HepG2 (cell line): ENCODE data around the gene UGT1A7. TPM values are rescaled to one million over a fixed set of nuclear protein-coding genes. Genes with fewer than 3 reads are reported as not detected.
A peak's percentile ranks its signal among the peaks of the same experiment; 100 is the strongest.
"Not testable (repeated sequence)": the region's sequence is repeated elsewhere in the genome, so short reads cannot be mapped to it uniquely, and the experiment has no call there.

Experiments used
- AHDC1 ChIP-seq: sonication (generic); formaldehyde crosslinking; IDR thresholded peaks from 2 replicates; pipeline ENCODE4 v1.5.1; 2020; ENCODE audit warnings: mild to moderate bottlenecking, missing genetic modification reagents, borderline replicate concordance
- LCORL ChIP-seq, 2 experiments: fragments of 450-650 bp in 1 of 2; sonication (generic) in 1 of 2; formaldehyde crosslinking in 1 of 2; IDR thresholded peaks; 2 replicates each; pipeline versions ENCODE4 v1.5.0 to v1.6.1; 2017 to 2020; ENCODE audit warnings: antibody characterized with exemption in 1 of 2, missing genetic modification reagents in 1 of 2
- SKIL ChIP-seq: sonication (generic); formaldehyde crosslinking; IDR thresholded peaks from 2 replicates; pipeline ENCODE4 v1.8.0; 2022; ENCODE audit warnings: missing genetic modification reagents, mild to moderate bottlenecking, moderate library complexity, borderline replicate concordance
- THRA ChIP-seq: sonication (generic); formaldehyde crosslinking; IDR thresholded peaks from 2 replicates; pipeline ENCODE4 v1.4.0; 2020; ENCODE audit warnings: missing genetic modification reagents, borderline replicate concordance
- YEATS4 ChIP-seq: sonication (generic); formaldehyde crosslinking; IDR thresholded peaks from 2 replicates; pipeline ENCODE4 v1.4.0; 2020; ENCODE audit warnings: missing genetic modification reagents, borderline replicate concordance
- ZNF446 ChIP-seq: sonication (generic); formaldehyde crosslinking; IDR thresholded peaks from 2 replicates; pipeline ENCODE4 v1.5.0; 2020; ENCODE audit warnings: mild to moderate bottlenecking, missing genetic modification reagents
- ZNF670 ChIP-seq: sonication (generic); formaldehyde crosslinking; IDR thresholded peaks from 2 replicates; pipeline ENCODE4 v1.8.0; 2022; ENCODE audit warnings: mild to moderate bottlenecking, missing genetic modification reagents, borderline replicate concordance
- polyA plus RNA-seq, 8 experiments: library from polyadenylated mRNA; depleted of rRNA in 3 of 8; stranded (reverse) in 7 of 8; unstranded in 1 of 8; fragments of >200 nt; fragmentation: Illumina TruSeq in 4 of 8; extraction: Trizol in 4 of 8; gene quantifications; 2 replicates each; pipeline versions ENCODE4 v1.2.1 to v1.2.3, GENCODE V29; 2011 to 2016; ENCODE audit warnings: low read depth in 4 of 8, missing spikeins in 1 of 8, mixed read lengths in 1 of 8; ENCODE audit not compliant: insufficient read depth in 1 of 8
- total RNA-seq, 5 experiments: library from RNA; depleted of rRNA; stranded (reverse); fragments of >200 nt; fragmentation: Illumina TruSeq; extraction: Trizol; gene quantifications; 2 replicates each; pipeline ENCODE4 v1.2.3, GENCODE V29; 2016; ENCODE audit warnings: low read depth in 1 of 5
- TF ChIP-seq, protein P1 (sequence below): sonication (generic); formaldehyde crosslinking; IDR thresholded peaks from 2 replicates; pipeline ENCODE4 v1.9.0; 2022; ENCODE audit warnings: missing genetic modification reagents, mild to moderate bottlenecking, borderline replicate concordance
- TF ChIP-seq, protein P2 (sequence below): IDR thresholded peaks from 2 replicates; pipeline ENCODE4 v1.6.1; 2012; ENCODE audit warnings: inconsistent platforms
- TF ChIP-seq, protein P3 (sequence below): sonication (generic); formaldehyde crosslinking; IDR thresholded peaks from 2 replicates; pipeline ENCODE4 v1.5.0; 2020; ENCODE audit warnings: mild to moderate bottlenecking, missing genetic modification reagents

Gene UGT1A7
- total and polyA plus RNA-seq, 2 of the 13 experiments (the other 11 are each of a cell fraction or from before 2014, with no cell fraction given): not detected

- TF ChIP-seq SKIL (CRISPR knock-in tag): peak; percentile 67
- TF ChIP-seq, protein P1, sequence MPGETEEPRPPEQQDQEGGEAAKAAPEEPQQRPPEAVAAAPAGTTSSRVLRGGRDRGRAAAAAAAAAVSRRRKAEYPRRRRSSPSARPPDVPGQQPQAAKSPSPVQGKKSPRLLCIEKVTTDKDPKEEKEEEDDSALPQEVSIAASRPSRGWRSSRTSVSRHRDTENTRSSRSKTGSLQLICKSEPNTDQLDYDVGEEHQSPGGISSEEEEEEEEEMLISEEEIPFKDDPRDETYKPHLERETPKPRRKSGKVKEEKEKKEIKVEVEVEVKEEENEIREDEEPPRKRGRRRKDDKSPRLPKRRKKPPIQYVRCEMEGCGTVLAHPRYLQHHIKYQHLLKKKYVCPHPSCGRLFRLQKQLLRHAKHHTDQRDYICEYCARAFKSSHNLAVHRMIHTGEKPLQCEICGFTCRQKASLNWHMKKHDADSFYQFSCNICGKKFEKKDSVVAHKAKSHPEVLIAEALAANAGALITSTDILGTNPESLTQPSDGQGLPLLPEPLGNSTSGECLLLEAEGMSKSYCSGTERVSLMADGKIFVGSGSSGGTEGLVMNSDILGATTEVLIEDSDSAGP (CRISPR knock-in tag): peak; percentile 67; the same call in 1 of the 2 replicates
- TF ChIP-seq YEATS4 (CRISPR knock-in tag): peak; percentile 50; the same call in 1 of the 2 replicates
- peak; percentile 87 for TF ChIP-seq AHDC1 (CRISPR knock-in tag)
- TF ChIP-seq LCORL (IDR thresholded peaks at IDR 0.05): not testable (repeated sequence)
- TF ChIP-seq LCORL (CRISPR knock-in tag; IDR thresholded peaks at IDR 0.05): peak; percentile 85
- TF ChIP-seq, protein P2, sequence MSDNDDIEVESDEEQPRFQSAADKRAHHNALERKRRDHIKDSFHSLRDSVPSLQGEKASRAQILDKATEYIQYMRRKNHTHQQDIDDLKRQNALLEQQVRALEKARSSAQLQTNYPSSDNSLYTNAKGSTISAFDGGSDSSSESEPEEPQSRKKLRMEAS: peak; percentile 56
- peak; percentile 76; the same call in 1 of the 2 replicates for TF ChIP-seq ZNF670 (CRISPR knock-in tag)
- peak; percentile 21; the same call in 1 of the 2 replicates for TF ChIP-seq THRA (CRISPR knock-in tag)
- TF ChIP-seq ZNF446 (CRISPR knock-in tag): 0 out of 2 replicates have a peak, but pooled peaks have one; percentile 28
- TF ChIP-seq, protein P3, sequence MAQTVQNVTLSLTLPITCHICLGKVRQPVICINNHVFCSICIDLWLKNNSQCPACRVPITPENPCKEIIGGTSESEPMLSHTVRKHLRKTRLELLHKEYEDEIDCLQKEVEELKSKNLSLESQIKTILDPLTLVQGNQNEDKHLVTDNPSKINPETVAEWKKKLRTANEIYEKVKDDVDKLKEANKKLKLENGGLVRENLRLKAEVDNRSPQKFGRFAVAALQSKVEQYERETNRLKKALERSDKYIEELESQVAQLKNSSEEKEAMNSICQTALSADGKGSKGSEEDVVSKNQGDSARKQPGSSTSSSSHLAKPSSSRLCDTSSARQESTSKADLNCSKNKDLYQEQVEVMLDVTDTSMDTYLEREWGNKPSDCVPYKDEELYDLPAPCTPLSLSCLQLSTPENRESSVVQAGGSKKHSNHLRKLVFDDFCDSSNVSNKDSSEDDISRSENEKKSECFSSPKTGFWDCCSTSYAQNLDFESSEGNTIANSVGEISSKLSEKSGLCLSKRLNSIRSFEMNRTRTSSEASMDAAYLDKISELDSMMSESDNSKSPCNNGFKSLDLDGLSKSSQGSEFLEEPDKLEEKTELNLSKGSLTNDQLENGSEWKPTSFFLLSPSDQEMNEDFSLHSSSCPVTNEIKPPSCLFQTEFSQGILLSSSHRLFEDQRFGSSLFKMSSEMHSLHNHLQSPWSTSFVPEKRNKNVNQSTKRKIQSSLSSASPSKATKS (CRISPR knock-in tag): peak; percentile 8; the same call in 1 of the 2 replicates
Observed at GRCh38 chr2:233736868-233737653, 55.4 kb downstream of the UGT1A7 start (continued).
